Stromal cell of bone marrow (primary cell): Measurements from ENCODE around the gene TMEM184C.
A peak's percentile ranks its signal among the peaks of the same experiment; 100 is the strongest.

ENCODE experiments used
- DNase-seq: peaks from one replicate; pipeline ENCODE4 v3.0.0-alpha.2; 2012; ENCODE audit warnings: low read depth

TMEM184C gene

GRCh38 chr4:147655639-147656038, 38.4 kb downstream of the TMEM184C start:
- no peak for DNase-seq

- no peak for DNase-seq
These were observed 41.3 kb downstream of the TMEM184C start for GRCh38 chr4:147658501-147658900.

GRCh38 chr4:147674073-147674472, 56.9 kb downstream of the TMEM184C start:
- no peak for DNase-seq

DNA sequence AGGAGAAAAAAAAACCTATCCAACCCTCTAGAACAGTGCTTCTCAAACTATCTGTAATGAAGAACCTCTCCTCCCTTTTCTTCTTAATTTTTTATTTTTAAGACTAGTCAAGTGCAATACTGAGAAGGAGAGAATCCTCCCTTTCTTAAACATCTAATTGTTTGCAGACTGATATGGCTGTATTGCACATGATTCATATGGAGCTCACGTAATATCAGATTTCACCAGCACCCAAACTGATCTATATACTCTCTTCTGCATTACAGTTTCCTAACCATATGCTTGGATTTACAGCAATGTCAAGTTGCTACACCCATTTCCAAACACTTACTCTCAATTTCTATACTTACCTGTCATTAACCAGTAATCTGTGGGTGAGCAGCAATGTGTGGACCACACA, 57.3 kb downstream of the TMEM184C start:
- no peak for DNase-seq

DNA sequence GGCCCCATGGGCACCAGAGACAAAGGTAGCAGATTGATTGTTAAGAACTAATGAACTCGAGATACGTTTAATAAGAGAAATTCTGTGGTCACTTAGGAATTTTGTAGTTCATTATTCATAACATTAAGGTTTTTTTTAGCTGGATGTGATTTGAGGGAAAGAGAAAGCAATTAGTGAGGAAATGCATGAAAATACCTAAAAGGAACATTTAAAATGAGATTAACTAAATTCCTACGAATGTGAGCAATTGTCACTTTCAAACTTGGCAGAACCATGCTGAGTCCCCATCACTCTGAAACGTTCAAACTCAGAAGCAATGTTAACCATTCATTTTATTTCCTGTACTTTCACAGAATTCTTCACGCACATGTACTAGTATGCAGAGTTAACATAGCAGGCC, 60.9 kb downstream of the TMEM184C start:
- DNase-seq = no peak

- no peak for DNase-seq
These were observed 61.8 kb downstream of the TMEM184C start for GRCh38 chr4:147678796-147679549.

DNA sequence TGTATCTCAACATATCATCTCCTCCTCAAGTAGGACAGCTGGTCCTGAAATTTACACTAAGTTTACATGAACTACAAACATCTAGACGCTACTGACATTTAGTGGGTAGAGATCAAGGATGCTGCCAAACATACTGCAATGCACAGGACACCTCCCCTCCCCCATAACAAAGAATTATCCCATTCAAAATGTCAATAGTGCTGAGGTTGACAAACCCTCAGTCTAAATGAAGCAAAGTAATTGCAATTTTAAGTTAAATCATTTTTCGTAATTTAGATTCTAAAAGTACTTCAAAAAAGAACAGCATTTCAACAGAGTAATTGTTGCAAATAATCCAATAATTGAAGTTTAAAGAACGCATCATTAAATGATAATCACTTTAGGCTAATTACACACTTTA, 65.6 kb downstream of the TMEM184C start:
- DNase-seq = no peak

DNA sequence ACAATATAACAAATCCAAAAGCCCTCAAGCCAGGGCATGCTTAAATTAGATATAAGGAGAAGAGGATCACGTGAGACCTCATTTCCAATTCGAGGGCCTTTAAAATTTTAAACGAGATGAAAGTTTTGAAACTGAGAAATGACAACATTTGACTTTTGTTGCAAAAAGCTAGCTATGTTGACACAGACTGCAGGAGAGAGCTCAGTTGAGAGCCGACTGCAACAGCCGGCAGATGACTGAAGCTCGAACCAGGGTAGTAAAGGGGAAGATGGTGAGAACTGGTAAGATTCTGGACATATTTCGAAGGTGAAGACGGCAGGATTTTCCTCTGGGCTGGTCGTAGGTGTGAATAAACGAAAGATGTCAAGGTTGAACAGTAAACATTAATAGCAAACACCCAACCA, 66.0 kb downstream of the TMEM184C start:
- DNase-seq = no peak

DNA sequence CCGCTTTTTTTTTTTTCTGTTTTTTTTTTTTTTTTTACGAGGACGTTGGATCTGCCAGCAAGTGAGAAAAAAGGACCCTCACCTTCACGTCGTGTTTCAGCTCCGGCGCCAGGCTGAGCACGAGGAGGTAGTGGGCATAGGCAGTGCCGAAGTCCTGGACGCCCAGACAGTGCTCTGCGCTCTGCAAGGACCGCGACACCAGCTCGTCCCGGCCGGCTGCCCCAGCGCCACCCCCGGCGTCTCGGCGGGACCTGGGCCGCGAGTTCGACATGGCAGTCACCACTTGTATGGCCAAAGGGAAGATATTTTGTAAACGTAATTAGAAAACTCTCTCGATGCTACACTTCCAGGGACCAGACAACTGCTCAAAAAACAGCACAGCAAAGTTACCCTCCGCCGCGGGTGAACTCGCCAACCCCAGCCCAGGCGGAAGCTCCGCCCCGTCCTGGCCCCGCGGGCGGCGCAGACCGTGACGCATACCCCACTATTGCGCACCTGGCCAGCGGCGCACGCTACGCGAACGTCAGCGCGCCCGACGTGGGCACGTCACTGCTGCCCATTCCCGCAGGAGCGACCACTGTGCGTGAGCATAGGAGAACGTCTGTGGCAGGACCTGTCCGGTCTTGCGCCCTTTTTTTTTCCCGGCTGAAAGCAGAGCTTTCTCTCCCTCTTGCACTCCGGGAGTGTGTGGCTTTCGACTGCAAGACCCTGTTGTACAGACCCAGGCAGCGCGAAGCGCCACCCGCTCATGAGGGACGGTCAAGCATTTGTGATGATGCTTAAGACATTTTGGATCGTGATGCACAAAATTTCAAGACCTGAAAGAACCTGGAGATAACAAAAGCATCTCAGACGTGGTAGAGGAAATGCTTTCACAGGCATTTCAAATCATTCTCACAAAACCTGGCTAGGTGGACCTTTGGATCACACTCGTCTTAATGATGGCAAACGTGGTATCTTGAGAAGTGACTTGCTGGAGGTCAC, 66.8 kb downstream of the TMEM184C start, which contains the start of gene PRMT9:
Gene PRMT9, minus strand, starts transcription at position 447 of the 984 bp plus-strand sequence. Its CDS starts 176 bp downstream, at position 271.
- DNase-seq = peak; percentile 80

- DNase-seq = no peak
These were observed 71.9 kb downstream of the TMEM184C start for GRCh38 chr4:147689067-147689466.

- no peak for DNase-seq
These were observed 74.6 kb downstream of the TMEM184C start for GRCh38 chr4:147691820-147692219.

DNA sequence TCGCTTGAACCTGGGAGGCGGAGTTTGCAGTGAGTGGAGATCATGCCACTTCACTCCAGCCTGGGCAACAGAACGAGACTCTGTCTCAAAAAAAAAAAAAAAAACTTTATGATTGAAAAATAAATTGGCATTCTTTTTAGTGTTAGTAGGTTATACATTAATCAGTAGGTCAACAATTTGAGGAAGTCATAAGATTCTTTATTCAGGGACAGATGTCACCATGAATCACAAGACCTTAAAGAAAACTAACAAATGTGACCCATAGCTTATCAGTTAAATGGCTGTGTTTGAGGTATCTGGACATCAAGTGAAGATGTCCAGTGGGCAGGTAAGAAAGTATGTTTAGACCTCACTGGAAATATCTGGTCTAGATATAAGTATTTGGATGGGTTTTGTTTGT, 76.0 kb downstream of the TMEM184C start:
- no peak for DNase-seq

GRCh38 chr4:147696866-147697265, 79.7 kb downstream of the TMEM184C start:
- DNase-seq = no peak

- DNase-seq = no peak
These were observed 87.6 kb downstream of the TMEM184C start for GRCh38 chr4:147704846-147705245.

DNA sequence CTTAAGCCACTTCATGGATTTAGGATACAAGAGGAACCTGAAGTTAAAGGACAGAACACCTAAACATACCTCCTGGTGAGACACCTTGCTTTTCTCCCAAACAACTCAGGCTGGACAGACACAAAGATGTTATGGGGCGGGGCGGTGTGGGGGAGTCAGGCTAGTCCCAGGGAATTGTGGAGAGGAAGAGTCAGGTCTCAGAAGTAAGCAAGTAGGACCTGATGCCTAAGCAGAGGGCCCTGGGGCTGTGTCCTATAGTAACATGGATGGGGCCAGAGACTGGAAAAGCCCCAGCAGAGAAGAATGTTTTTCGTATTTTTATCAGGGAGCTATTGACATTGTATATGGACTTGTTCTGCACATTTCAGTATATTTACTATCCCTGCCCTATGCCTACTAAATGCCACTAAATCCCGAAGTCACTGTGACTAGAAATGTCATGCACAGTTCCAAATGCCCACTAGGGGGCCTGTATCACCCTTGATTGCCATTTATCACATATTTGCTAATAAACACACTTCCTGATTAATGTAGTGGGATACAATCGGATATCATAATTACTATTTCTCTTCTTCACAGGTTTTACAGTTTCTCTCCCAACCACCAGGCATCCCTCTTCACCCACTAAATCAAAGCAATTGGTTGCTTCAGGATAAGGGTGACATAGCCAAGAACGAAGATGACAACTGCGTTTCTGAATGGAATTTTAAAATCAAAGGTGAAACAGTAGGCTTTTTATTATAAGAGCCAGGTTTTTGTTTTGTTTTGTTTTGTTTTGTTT, 90.9 kb downstream of the TMEM184C start:
- no peak for DNase-seq

DNA sequence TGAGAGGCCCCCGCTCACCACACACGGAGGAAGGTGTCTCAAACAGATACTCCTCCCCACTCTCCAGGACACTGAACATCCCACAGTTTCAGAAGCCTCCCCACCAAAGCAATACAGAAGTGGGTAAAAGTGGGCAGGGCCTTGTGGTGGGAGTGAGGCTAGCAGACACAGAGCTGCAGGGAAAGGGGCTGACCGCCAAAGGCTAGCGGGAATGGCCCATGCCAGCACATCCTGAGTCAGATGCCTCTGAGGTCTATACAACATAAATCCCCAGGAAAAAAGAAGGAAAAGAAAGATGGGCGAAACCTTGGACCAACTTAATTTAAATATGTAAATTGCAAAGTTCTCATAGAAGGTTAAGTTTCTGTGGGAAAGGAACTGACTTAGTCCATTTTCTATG, 92.8 kb downstream of the TMEM184C start:
- no peak for DNase-seq

- DNase-seq = no peak
These were observed 97.6 kb downstream of the TMEM184C start for GRCh38 chr4:147714575-147715401.

GRCh38 chr4:147717878-147718277, 100.7 kb downstream of the TMEM184C start:
- DNase-seq = no peak
